ENCODE results near the gene UROS.

Gene UROS

GRCh38 chr10:125822878-125823662 lies at the start of gene UROS, which contains the start of gene BCCIP (continued):
- no peak for TF ChIP-seq ZNF549 (tag by site-specific recombination; IDR thresholded peaks at IDR 0.05)
- no peak for TF ChIP-seq ZNF768 (tag by site-specific recombination; IDR thresholded peaks at IDR 0.05)
- TF ChIP-seq ZNF132 (tag by site-specific recombination; IDR thresholded peaks at IDR 0.05; ENCODE audit: borderline replicate concordance), result no peak
- TF ChIP-seq ZNF10 (tag by site-specific recombination; IDR thresholded peaks at IDR 0.05), result no peak
- TF ChIP-seq ZNF423 (tag by site-specific recombination; IDR thresholded peaks at IDR 0.05), result no peak
- TF ChIP-seq ZBTB48 (tag by site-specific recombination; IDR thresholded peaks at IDR 0.05), result no peak
- no peak for TF ChIP-seq ZNF350 (tag by site-specific recombination; IDR thresholded peaks at IDR 0.05)
- TF ChIP-seq ATF2 (tag by site-specific recombination; IDR thresholded peaks at IDR 0.05; ENCODE audit: low read depth), result 0 out of 2 replicates have a peak, but pooled peaks have one; percentile 43
- no peak for TF ChIP-seq ELK4 (IDR thresholded peaks at IDR 0.05; ENCODE audit: borderline replicate concordance, low read depth, low read length)
- TF ChIP-seq ZNF629 (tag by site-specific recombination; IDR thresholded peaks at IDR 0.05), result peak; percentile 67
- no peak for TF ChIP-seq ZNF184 (tag by site-specific recombination; IDR thresholded peaks at IDR 0.05)
- TF ChIP-seq ZNF19 (tag by site-specific recombination; IDR thresholded peaks at IDR 0.05; ENCODE audit: low read depth), result no peak
- TF ChIP-seq ZNF704 (tag by site-specific recombination; IDR thresholded peaks at IDR 0.05), result no peak
- peak; percentile 74 for TF ChIP-seq SP3 (tag by site-specific recombination; IDR thresholded peaks at IDR 0.05)
- TF ChIP-seq ZNF121 (tag by site-specific recombination; IDR thresholded peaks at IDR 0.05), result no peak
- TF ChIP-seq SCRT1 (tag by site-specific recombination; IDR thresholded peaks at IDR 0.05; ENCODE audit: borderline replicate concordance), result no peak
- TF ChIP-seq ZNF623 (tag by site-specific recombination; IDR thresholded peaks at IDR 0.05), result no peak
- no peak for TF ChIP-seq ZNF302 (tag by site-specific recombination; IDR thresholded peaks at IDR 0.05; ENCODE audit: low read depth)
- 0 out of 2 replicates have a peak, but pooled peaks have one; percentile 12 for TF ChIP-seq ZNF777 (tag by site-specific recombination; IDR thresholded peaks at IDR 0.05; ENCODE audit: borderline replicate concordance)
- TF ChIP-seq PBX3 (CRISPR knock-in tag; IDR thresholded peaks at IDR 0.05), result 0 out of 2 replicates have a peak, but pooled peaks have one; percentile 19
- peak; percentile 51; the same call in 1 of the 2 replicates for TF ChIP-seq ZNF692 (tag by site-specific recombination; IDR thresholded peaks at IDR 0.05)
- TF ChIP-seq WT1 (tag by site-specific recombination; IDR thresholded peaks at IDR 0.05), result no peak; the same call in 1 of the 2 replicates
- no peak for TF ChIP-seq ZNF311 (tag by site-specific recombination; IDR thresholded peaks at IDR 0.05; ENCODE audit: borderline replicate concordance)
- peak; percentile 57 for TF ChIP-seq EGR2 (tag by site-specific recombination; IDR thresholded peaks at IDR 0.05; ENCODE audit: low read depth)
- peak; percentile 84 for TF ChIP-seq KLF8 (tag by site-specific recombination; IDR thresholded peaks at IDR 0.05)
- peak; percentile 80; the same call in 1 of the 2 replicates for TF ChIP-seq ZSCAN30 (tag by site-specific recombination; IDR thresholded peaks at IDR 0.05)
- peak; percentile 33; the same call in 1 of the 2 replicates for TF ChIP-seq ZBTB11 (tag by site-specific recombination; conservative IDR thresholded peaks at IDR 0.05; ENCODE audit: low read depth)
- peak; percentile 91 for TF ChIP-seq ZBTB17 (tag by site-specific recombination; IDR thresholded peaks at IDR 0.05)
- peak; percentile 61 for TF ChIP-seq KLF16 (tag by site-specific recombination; IDR thresholded peaks at IDR 0.05)
- TF ChIP-seq ZNF169 (tag by site-specific recombination; IDR thresholded peaks at IDR 0.05), result no peak
- TF ChIP-seq SP7 (tag by site-specific recombination; IDR thresholded peaks at IDR 0.05), result peak; percentile 95
